HCT116 (cell line): ENCODE data around the gene IMPG2.

Experiments
- CEBPB ChIP-seq: IDR thresholded peaks from 2 replicates; pipeline ENCODE4 v1.6.1; 2012; ENCODE audit warnings: low read depth
- EGR1 ChIP-seq: IDR thresholded peaks from 2 replicates; pipeline ENCODE4 v1.6.1; 2012; ENCODE audit warnings: low read depth
- EZH2 ChIP-seq: fragments of 200-600 bp; sonication (generic); IDR thresholded peaks from 2 replicates; pipeline ENCODE4 v1.6.1; 2017; ENCODE audit warnings: antibody characterized with exemption, mixed run types
- EZH2phosphoT487 ChIP-seq: fragments of 200-600 bp; IDR thresholded peaks from 2 replicates; pipeline ENCODE4 v1.6.1; 2018; ENCODE audit warnings: antibody characterized with exemption, borderline replicate concordance
- POLR2A ChIP-seq: IDR thresholded peaks from 2 replicates; pipeline ENCODE4 v1.7.0; 2011; ENCODE audit warnings: borderline replicate concordance; ENCODE audit not compliant: insufficient read depth, insufficient read length; ENCODE audit errors: extremely low read depth
- POLR2AphosphoS5 ChIP-seq: IDR thresholded peaks from 2 replicates; pipeline ENCODE4 v1.6.1; 2011; ENCODE audit warnings: mild to moderate bottlenecking, low read depth, low read length, moderate library complexity

DNA sequence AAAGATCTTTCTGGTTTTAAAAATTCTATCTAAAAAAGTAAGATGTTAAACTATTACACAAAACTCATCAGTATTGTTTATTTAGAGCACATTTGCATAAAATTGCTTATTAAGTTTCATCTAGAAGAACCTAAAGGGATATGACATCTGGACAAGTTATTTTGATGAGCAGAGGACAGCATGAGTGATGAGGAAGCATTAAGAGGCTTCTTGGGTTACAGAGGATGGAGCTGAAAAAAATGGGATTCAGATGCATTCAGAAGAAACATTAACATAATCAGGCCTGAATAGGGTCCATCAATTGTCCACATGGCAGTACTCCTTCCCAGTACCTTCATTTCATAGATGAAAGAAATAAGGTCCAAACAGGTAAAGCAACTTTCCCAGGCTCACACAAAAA lies 41.6 kb downstream of the IMPG2 start:
- TF ChIP-seq POLR2AphosphoS5 = no peak
- TF ChIP-seq EZH2 = no peak
- TF ChIP-seq CEBPB = no peak
- no peak for TF ChIP-seq EZH2phosphoT487
- no peak for TF ChIP-seq EGR1
- no peak for TF ChIP-seq POLR2A
